Trophoblast cell (in vitro differentiated cells and primary cell): Measurements from ENCODE around the gene PSORS1C2.

Experiments
- DNase-seq, 2 donors: peaks; one replicate each; pipeline ENCODE4 v3.0.0-alpha.2; 2016
- H2AFZ ChIP-seq: 2 replicates; pipeline ENCODE4 v1.6.1; 2013; ENCODE audit warnings: low read length, moderate library complexity, mild to moderate bottlenecking; ENCODE audit not compliant: insufficient read depth, poor library complexity
- H2AK5ac ChIP-seq: 2 replicates; pipeline ENCODE4 v1.6.1; 2013; ENCODE audit warnings: mild to moderate bottlenecking, low read length
- H2BK120ac ChIP-seq: 2 replicates; pipeline ENCODE4 v1.6.1; 2013; ENCODE audit warnings: low read length, mild to moderate bottlenecking, moderate library complexity; ENCODE audit not compliant: insufficient read depth, poor library complexity
- H2BK12ac ChIP-seq: 2 replicates; pipeline ENCODE4 v1.6.1; 2013; ENCODE audit warnings: mild to moderate bottlenecking, low read length, moderate library complexity
- H2BK5ac ChIP-seq: 2 replicates; pipeline ENCODE4 v1.6.1; 2013; ENCODE audit warnings: low read length, low read depth, moderate library complexity, mild to moderate bottlenecking; ENCODE audit not compliant: poor library complexity
- H3K14ac ChIP-seq: 2 replicates; pipeline ENCODE4 v1.6.1; 2013; ENCODE audit warnings: mild to moderate bottlenecking, low read length
- H3K18ac ChIP-seq: 2 replicates; pipeline ENCODE4 v1.6.1; 2013; ENCODE audit warnings: mild to moderate bottlenecking, low read length
- H3K23ac ChIP-seq: 2 replicates; pipeline ENCODE4 v1.6.1; 2013; ENCODE audit warnings: low read length
- H3K27ac ChIP-seq: 2 replicates; pipeline ENCODE4 v1.5.1; 2013; ENCODE audit warnings: low read depth, mild to moderate bottlenecking, inconsistent platforms, low read length, moderate library complexity
- H3K27me3 ChIP-seq: 2 replicates; pipeline ENCODE4 v1.6.1; 2013; ENCODE audit warnings: inconsistent platforms, mild to moderate bottlenecking, low read length, moderate library complexity; ENCODE audit not compliant: insufficient read depth
- H3K36me3 ChIP-seq, 2 experiments: 1 replicate in 1 of 2; 2 replicates in 1 of 2; pipeline ENCODE4 v1.6.1; 2013; ENCODE audit warnings: low read length in 2 of 2, mild to moderate bottlenecking in 2 of 2, moderate library complexity in 1 of 2; ENCODE audit not compliant: insufficient read depth in 2 of 2, control insufficient read depth in 1 of 2
- H3K4ac ChIP-seq: 2 replicates; pipeline ENCODE4 v1.6.1; 2013; ENCODE audit warnings: low read depth, mild to moderate bottlenecking, low read length, moderate library complexity
- H3K4me1 ChIP-seq, 2 experiments: 1 replicate in 1 of 2; 2 replicates in 1 of 2; pipeline ENCODE4 v1.6.1; 2013; ENCODE audit warnings: low read length in 2 of 2, mild to moderate bottlenecking in 2 of 2, moderate library complexity in 1 of 2; ENCODE audit not compliant: insufficient read depth in 2 of 2, control insufficient read depth in 1 of 2
- H3K4me2 ChIP-seq: 2 replicates; pipeline ENCODE4 v1.6.1; 2013; ENCODE audit warnings: inconsistent platforms, mild to moderate bottlenecking, low read length, moderate library complexity
- H3K4me3 ChIP-seq: 2 replicates; pipeline ENCODE4 v1.5.1; 2013; ENCODE audit warnings: mild to moderate bottlenecking, low read depth, low read length, inconsistent platforms
- H3K79me1 ChIP-seq: one replicate; pipeline ENCODE4 v1.6.1; 2013; ENCODE audit warnings: low read length
- H3K79me2 ChIP-seq: 2 replicates; pipeline ENCODE4 v1.6.1; 2013; ENCODE audit warnings: low read length, mild to moderate bottlenecking; ENCODE audit not compliant: control insufficient read depth, insufficient read depth, poor library complexity
- H3K9ac ChIP-seq: 2 replicates; pipeline ENCODE4 v1.6.1; 2013; ENCODE audit warnings: mild to moderate bottlenecking, low read length
- H3K9me3 ChIP-seq: 2 replicates; pipeline ENCODE4 v1.6.1; 2013; ENCODE audit warnings: low read depth, mild to moderate bottlenecking, control low read depth, inconsistent platforms, low read length; ENCODE audit not compliant: insufficient read depth
- H4K12ac ChIP-seq: 2 replicates; pipeline ENCODE4 v1.6.1; 2013; ENCODE audit warnings: low read depth, mild to moderate bottlenecking, low read length, moderate library complexity
- H4K8ac ChIP-seq: 2 replicates; pipeline ENCODE4 v1.6.1; 2013; ENCODE audit warnings: low read depth, mild to moderate bottlenecking, low read length, moderate library complexity
- H4K91ac ChIP-seq: one replicate; pipeline ENCODE4 v1.6.1; 2013; ENCODE audit warnings: low read depth, mild to moderate bottlenecking, low read length, moderate library complexity
- WGBS: extraction: QIAGEN DNeasy Blood & Tissue Kit; methylation state at CpG from one replicate; pipeline ENCODE4 v1.1.7; 2013; ENCODE audit warnings: missing lambda C conversion rate; ENCODE audit not compliant: insufficient read length, insufficient coverage; ENCODE audit errors: extremely low coverage; 5-methylcytosine and 5-hydroxymethylcytosine counted together

PSORS1C2 gene

DNA sequence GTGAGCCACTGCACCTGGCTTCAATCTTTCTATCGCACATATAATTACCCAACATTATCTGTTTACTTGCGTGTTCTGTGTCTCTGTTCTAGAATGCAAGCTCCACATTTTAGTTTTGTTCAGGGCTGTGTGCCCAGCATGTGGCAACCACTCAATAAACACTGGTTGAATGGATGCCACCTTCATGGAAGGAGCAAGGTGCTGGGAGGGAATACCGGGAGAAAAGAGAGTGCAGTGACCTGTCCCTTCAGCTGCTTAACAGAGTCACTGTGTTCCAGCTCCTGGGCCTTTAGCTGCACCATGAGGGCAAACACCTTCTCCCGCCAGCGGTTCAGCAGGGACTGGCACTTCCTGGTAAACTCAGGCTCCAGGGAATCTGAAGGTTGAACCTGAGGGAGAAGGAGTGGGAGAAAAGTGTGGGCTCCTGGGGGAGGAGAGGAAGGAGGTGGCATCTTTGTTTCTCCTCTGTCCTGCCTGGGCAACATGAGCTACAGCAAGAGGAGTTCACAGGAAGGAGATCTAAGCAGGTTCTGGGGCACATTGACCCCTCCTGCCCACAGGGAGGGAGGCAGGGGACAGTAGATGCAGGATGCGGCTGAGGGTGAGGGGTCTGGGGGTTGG lies 11.1 kb upstream of the PSORS1C2 start:
- no peak overlapping the region for H2BK5ac ChIP-seq
- H2AFZ ChIP-seq, result no peak overlapping the region
- no peak overlapping the region for H4K8ac ChIP-seq
- no peaks in the 10 kb centered on the region for H3K27me3 ChIP-seq
- H3K79me1 ChIP-seq, result no peaks in the 10 kb centered on the region
- H3K4ac ChIP-seq, result no peak overlapping the region
- H2BK120ac ChIP-seq, result no peak overlapping the region
- no peak overlapping the region for H3K23ac ChIP-seq
- no peaks in the 10 kb centered on the region for H3K4me1 ChIP-seq
- no peak overlapping the region for H3K27ac ChIP-seq
- WGBS, result no CpG with 5 or more reads among the region's 6 CpGs
- no peak for DNase-seq
- no peak overlapping the region for H3K18ac ChIP-seq
- H3K79me2 ChIP-seq, result no peaks in the 10 kb centered on the region
- H2BK12ac ChIP-seq, result no peak overlapping the region
- H4K12ac ChIP-seq, result no peak overlapping the region
- no peak overlapping the region for H3K4me2 ChIP-seq
- no peak overlapping the region for H3K14ac ChIP-seq
- no peak overlapping the region for H3K9ac ChIP-seq
- no peak overlapping the region for H4K91ac ChIP-seq
- peaks cover 23 to 33% of the 10 kb centered on the region in 2 experiments for H3K36me3 ChIP-seq
- peak overlapping the region; percentile 39 for H3K4me3 ChIP-seq
- peaks cover 5% of the 10 kb centered on the region for H3K9me3 ChIP-seq
- no peak overlapping the region for H2AK5ac ChIP-seq

GRCh38 chr6:31145386-31145785 lies 6.5 kb upstream of the PSORS1C2 start:
- Histone ChIP-seq H3K23ac (no peak overlapping the region), H3K79me2 (no peaks in the 10 kb centered on the region), H4K12ac (no peak overlapping the region), H4K91ac (no peak overlapping the region), H4K8ac (no peak overlapping the region), H3K14ac (no peak overlapping the region), H2AK5ac (no peak overlapping the region), H3K4ac (no peak overlapping the region), H3K9me3 (peaks cover 5% of the 10 kb centered on the region), H2BK120ac (no peak overlapping the region), H2BK12ac (no peak overlapping the region), H3K36me3 (peaks cover 28 to 37% of the 10 kb centered on the region in 2 experiments), H3K27ac (no peak overlapping the region), H2BK5ac (no peak overlapping the region), H3K9ac (no peak overlapping the region), H2AFZ (no peak overlapping the region), H3K4me1 (no peaks in the 10 kb centered on the region), H3K18ac (no peak overlapping the region), H3K4me3 (peak overlapping the region; percentile 44), H3K79me1 (no peaks in the 10 kb centered on the region), H3K27me3 (no peaks in the 10 kb centered on the region), H3K4me2 (no peak overlapping the region)
- DNase-seq, result no peak
- no CpG with 5 or more reads among the region's 10 CpGs for WGBS

DNA sequence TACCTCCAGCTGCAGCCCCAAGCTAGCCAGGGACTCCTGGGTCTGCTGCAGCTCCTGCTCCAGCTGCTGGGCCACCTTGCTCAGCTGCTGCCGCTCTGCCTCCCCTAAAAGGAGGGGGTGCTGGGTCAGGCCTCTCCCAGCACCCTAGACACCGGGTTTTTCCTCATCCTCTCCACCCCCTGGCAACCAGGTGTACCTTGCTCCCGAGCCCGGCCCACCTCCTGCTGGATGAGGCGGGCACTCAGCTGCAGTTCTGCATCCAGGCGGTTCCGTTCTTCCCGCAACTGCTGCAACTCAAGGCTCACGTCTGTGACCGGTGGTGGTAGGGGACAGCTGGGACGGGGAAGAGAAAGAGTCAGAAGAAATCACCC lies 6.1 kb upstream of the PSORS1C2 start:
- Histone ChIP-seq H3K27ac (no peak overlapping the region), H2BK12ac (no peak overlapping the region), H3K27me3 (no peaks in the 10 kb centered on the region), H3K36me3 (peaks cover 24 to 33% of the 10 kb centered on the region in 2 experiments), H3K14ac (no peak overlapping the region), H3K79me1 (no peaks in the 10 kb centered on the region), H3K4me1 (no peaks in the 10 kb centered on the region), H2AK5ac (no peak overlapping the region), H3K4me2 (no peak overlapping the region), H3K23ac (no peak overlapping the region), H4K91ac (no peak overlapping the region), H2AFZ (no peak overlapping the region), H2BK120ac (no peak overlapping the region), H4K8ac (no peak overlapping the region), H3K9ac (no peak overlapping the region), H3K4ac (no peak overlapping the region), H3K79me2 (no peaks in the 10 kb centered on the region), H2BK5ac (no peak overlapping the region), H3K4me3 (no peak overlapping the region), H4K12ac (no peak overlapping the region), H3K18ac (no peak overlapping the region), H3K9me3 (peaks cover 5% of the 10 kb centered on the region)
- no peak for DNase-seq
- WGBS, result no CpG with 5 or more reads among the region's 11 CpGs

DNA sequence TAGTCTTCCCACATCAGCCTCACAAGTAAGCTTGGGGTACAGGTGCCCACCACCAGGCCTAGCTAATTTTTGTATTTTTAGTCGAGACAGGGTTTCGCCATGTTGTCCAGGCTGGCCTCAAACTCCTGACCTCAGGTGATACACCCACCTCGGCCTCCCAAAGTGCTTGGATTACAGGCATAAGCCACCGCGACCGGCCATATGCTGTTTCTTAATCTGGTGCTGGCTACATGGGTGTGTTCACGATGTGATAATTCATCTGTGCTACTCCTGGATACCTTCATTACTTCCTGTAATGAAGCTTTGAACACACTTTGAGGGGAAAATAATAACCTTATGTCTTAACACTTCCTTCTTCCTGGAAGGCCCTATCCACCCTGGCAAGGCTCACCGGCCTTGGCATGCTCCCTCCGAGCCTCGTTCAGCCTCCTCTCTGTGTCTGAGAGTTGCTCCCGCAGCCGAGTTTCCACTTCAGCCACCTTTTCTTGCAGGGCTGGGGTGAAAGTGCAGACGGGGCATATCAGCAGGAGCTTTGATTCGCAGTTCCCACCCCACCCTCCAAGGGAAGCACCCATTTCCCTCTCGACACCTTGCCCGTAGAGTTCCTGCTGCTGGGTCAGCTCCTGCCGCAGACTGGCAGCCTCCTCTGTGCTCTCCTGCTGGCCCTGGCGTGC lies 5.6 kb upstream of the PSORS1C2 start:
- no peak overlapping the region for H3K23ac ChIP-seq
- no peak overlapping the region for H3K14ac ChIP-seq
- WGBS, result no CpG with 5 or more reads among the region's 18 CpGs
- H3K27ac ChIP-seq, result no peak overlapping the region
- no peak overlapping the region for H4K12ac ChIP-seq
- H3K4ac ChIP-seq, result no peak overlapping the region
- H4K91ac ChIP-seq, result no peak overlapping the region
- no peak overlapping the region for H4K8ac ChIP-seq
- H3K4me1 ChIP-seq, result peaks cover 0 to under 1% of the 10 kb centered on the region in 2 experiments
- no peaks in the 10 kb centered on the region for H3K27me3 ChIP-seq
- no peak for DNase-seq
- H2BK12ac ChIP-seq, result no peak overlapping the region
- no peak overlapping the region for H3K9ac ChIP-seq
- H3K9me3 ChIP-seq, result peaks cover 5% of the 10 kb centered on the region
- no peak overlapping the region for H2AFZ ChIP-seq
- H3K79me1 ChIP-seq, result no peaks in the 10 kb centered on the region
- no peaks in the 10 kb centered on the region for H3K79me2 ChIP-seq
- no peak overlapping the region for H2BK5ac ChIP-seq
- H3K18ac ChIP-seq, result no peak overlapping the region
- H3K4me3 ChIP-seq, result no peak overlapping the region
- no peak overlapping the region for H2AK5ac ChIP-seq
- H3K4me2 ChIP-seq, result no peak overlapping the region
- no peak overlapping the region for H2BK120ac ChIP-seq
- peaks cover 22 to 30% of the 10 kb centered on the region in 2 experiments for H3K36me3 ChIP-seq
